Dermis microvascular lymphatic vessel endothelial cell (primary cell): ENCODE data around the gene MOB1A. TPM values are rescaled to one million over a fixed set of nuclear protein-coding genes. Genes with fewer than 3 reads are reported as not detected.
"Not testable (repeated sequence)": the region's sequence is repeated elsewhere in the genome, so short reads cannot be mapped to it uniquely, and the experiment has no call there.

ENCODE experiments used
- DNase-seq, 2 donors: peaks; one replicate each; pipeline versions ENCODE4 v3.0.0 to v3.0.0-alpha.2; 2010; ENCODE audit warnings: low read depth in 2 of 2
- total RNA-seq: library from RNA; depleted of rRNA; stranded (reverse); fragments of >200 nt; gene quantifications from 2 replicates; pipeline ENCODE4 v1.2.1, GENCODE V29; 2014

Gene MOB1A
- total RNA-seq, 1 donor from 2014 or later = 79.6 TPM

DNA sequence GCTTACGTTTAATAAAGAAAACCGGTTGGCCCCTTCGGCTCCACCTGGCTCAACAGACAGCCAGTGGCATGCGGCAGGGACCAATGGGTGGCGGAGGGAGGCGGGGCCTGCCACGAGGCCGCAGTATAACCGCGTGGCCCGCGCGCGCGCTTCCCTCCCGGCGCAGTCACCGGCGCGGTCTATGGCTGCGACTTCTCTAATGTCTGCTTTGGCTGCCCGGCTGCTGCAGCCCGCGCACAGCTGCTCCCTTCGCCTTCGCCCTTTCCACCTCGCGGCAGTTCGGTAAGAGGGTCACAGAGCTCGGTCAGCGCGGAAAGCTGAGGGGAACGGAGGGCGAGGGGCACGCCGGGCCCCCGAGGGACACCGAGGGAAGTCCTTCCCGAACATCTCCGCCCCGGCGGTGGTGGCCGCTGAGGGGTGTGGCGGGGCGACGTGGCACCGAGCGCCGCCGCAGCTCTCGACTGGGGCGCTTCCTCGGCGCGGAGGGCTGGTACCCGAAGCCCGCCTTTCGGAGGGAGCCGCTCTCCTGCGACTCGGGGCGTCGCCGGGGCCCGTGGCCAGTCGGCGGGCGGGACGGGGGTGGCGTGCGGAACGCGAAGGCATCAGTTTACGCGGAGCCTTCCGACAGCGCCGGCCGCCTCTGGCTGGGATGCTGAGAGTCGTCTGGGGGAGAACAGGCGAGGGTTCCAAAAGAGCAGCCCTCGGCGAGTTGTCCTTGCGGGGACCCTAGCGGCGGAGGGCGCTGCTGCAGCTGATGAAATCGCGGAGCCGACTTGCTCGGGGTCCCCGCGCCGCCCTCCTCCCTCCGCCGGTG is 20.0 kb upstream of the MOB1A start, which contains the start of gene MTHFD2:
MTHFD2 (plus strand) TSS at position 155 of the 814 bp plus-strand sequence; CDS start at position 182, 27 bp downstream.
- DNase-seq = peak; percentile 81 to 98

- no peak for DNase-seq
Observed at GRCh38 chr2:74198023-74198460, 19.4 kb upstream of the MOB1A start.

DNA sequence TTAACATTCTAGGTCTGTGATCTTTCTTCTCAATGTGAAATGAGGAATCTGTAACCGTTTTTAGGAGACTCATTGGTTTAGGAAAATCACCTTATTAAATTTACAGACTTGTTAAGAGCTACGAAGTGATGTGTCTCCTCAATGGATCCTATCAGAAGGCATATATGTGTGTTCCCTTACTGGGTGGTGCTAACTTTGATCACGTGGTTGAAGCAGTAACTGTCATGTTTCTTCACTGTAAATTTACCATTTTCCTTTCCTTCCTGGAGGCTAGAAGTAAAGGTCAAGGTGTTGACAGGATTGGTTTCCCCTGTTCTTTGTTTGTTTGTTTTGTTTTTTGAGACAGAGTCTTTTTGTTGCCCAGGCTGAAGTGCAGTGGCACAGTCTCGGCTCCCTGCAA is 18.4 kb upstream of the MOB1A start:
- DNase-seq = no peak

DNA sequence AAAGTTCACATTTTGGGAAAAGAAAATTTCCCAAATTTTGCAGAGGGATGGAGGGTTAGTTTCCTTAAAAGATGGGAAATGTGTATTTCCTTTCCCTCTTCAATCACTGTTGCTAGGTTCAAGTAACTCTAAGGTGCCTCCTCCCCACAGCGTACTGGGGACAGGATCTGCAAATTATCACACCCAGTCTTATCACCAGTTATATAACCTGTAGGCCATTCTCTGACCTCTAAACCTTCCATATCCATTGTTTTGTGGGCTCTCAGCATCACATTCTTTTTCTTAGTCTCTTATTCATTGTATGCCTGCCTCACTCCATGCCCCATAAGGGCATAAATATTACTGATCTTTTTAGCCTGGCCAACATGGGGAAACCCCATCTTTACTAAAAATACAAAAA is 16.1 kb upstream of the MOB1A start:
- DNase-seq = no peak

- no peak for DNase-seq
Observed at GRCh38 chr2:74191596-74192380, 13.1 kb upstream of the MOB1A start.

DNA sequence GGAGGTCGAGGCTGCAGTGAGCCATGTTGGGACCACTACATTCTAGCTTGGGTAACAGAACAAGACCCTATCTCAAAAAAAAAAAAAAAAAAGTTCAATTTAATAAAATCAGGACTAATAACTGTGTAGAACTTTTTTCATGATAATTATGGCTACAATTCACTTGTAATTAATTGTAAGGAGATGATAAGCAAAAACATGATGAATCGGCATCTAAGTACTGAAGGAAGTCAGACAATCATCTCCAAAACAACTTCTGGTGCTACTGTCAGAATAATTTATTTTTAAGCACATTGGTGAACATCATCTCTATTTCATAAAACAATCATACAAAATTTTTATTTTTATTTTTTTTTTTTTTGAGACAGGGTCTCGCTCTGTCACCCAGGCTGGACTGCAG is 10.0 kb upstream of the MOB1A start:
- DNase-seq = no peak

GRCh38 chr2:74188018-74188601 is 9.4 kb upstream of the MOB1A start:
- DNase-seq = no peak

GRCh38 chr2:74186706-74187105 is 8.0 kb upstream of the MOB1A start:
- DNase-seq = not testable (repeated sequence)

- DNase-seq = no peak
Observed at GRCh38 chr2:74186038-74186437, 7.4 kb upstream of the MOB1A start.

- DNase-seq = no peak
Observed at GRCh38 chr2:74183878-74184277, 5.2 kb upstream of the MOB1A start.

- no peak for DNase-seq
Observed at GRCh38 chr2:74181739-74182138, 3.1 kb upstream of the MOB1A start.

GRCh38 chr2:74179063-74179865 is 585 bp upstream of the MOB1A start:
- no peak for DNase-seq

GRCh38 chr2:74177696-74178095 is 983 bp downstream of the MOB1A start:
- no peak for DNase-seq

DNA sequence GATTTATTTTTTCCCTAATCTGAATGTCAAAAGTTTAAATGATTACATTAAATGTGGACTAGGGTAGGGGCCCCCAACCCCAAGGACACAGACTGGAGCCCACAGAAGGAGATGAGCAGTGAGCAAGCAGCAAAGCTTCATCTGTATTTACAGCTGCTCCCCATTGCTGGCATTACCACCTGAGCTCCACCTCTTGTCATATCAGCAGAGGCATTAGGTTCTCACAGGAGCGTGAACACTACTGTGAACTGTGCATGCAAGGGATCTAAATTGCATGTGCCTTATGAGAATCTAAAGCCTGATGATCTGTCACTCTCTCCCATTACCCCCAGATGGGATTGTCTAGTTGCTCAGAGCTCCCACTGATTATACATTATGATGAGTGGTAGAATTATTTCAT is 3.8 kb downstream of the MOB1A start:
- no peak for DNase-seq

- DNase-seq = no peak
Observed at GRCh38 chr2:74168739-74169138, 9.9 kb downstream of the MOB1A start.

GRCh38 chr2:74164761-74165160 is 13.9 kb downstream of the MOB1A start:
- DNase-seq = no peak

- no peak for DNase-seq
Observed at GRCh38 chr2:74162951-74163350, 15.7 kb downstream of the MOB1A start.

- no peak for DNase-seq
Observed at GRCh38 chr2:74155830-74156229, 22.8 kb downstream of the MOB1A start.

GRCh38 chr2:74152954-74153353 is 25.7 kb downstream of the MOB1A start:
- DNase-seq = no peak

GRCh38 chr2:74149570-74150319 is 28.9 kb downstream of the MOB1A start:
- no peak for DNase-seq

DNA sequence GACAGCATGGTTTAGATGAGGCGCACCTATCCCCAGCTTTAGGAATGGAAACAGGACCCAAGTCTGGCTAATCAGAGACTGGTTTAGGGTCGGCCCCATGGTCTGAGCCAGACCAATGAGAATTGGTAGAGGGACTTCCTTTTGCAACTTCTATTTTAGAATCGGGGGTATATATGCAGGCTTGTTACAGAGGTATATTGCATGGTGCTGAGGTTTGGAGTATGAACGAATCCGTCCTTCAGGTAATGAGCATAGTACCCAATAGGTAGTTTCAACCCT is 29.5 kb downstream of the MOB1A start:
- DNase-seq = no peak
